ENCODE measurements around the gene ITGA11. TPM values are rescaled to one million over a fixed set of nuclear protein-coding genes. Genes with fewer than 3 reads are reported as not detected.

Gene ITGA11
- total RNA-seq, 4 donors from 2014 or later, result 2.5 to 8.4 (median 5.6) TPM

DNA sequence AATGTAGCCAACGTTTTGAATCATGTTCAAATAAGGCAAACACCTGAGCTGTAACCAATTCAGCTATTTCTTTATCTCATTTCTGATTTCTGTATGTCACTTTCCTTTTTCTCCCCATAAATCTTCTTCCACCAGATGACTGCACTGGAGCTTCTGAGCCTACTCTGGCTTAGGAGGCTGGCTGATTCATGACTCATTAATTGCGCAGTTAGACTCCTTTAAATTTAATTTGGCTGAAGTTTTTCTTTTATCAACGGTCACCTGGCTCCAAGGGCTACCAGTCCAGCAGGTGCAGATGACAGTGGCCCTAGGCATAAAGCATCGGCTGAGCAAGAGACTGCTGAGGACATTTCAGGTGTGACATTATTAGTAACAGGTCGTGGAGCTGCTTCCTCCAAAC, 39.6 kb upstream of the ITGA11 start:
- TF ChIP-seq, protein P1, sequence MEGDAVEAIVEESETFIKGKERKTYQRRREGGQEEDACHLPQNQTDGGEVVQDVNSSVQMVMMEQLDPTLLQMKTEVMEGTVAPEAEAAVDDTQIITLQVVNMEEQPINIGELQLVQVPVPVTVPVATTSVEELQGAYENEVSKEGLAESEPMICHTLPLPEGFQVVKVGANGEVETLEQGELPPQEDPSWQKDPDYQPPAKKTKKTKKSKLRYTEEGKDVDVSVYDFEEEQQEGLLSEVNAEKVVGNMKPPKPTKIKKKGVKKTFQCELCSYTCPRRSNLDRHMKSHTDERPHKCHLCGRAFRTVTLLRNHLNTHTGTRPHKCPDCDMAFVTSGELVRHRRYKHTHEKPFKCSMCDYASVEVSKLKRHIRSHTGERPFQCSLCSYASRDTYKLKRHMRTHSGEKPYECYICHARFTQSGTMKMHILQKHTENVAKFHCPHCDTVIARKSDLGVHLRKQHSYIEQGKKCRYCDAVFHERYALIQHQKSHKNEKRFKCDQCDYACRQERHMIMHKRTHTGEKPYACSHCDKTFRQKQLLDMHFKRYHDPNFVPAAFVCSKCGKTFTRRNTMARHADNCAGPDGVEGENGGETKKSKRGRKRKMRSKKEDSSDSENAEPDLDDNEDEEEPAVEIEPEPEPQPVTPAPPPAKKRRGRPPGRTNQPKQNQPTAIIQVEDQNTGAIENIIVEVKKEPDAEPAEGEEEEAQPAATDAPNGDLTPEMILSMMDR (IDR thresholded peaks at IDR 0.05; ENCODE audit: low read depth), result no peak

DNA sequence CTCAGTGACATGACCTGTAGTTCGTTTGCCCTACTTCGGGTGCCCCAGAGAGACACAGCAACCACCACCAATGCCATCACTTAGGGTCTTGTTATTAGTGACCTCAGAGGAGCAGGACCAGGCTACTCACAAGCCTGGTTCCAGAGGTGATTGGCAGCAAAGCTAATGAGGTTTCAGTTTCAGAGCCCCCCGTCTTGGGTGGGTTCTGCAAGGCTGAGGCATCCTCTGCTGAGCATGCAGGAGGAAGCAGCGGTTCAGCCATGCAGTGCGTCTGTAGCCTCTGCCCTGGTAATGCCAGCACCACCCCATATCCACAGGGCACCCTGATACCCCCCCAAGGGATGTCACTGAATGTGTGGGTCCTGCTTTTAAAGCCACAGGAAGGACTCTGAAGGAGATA, 39.0 kb upstream of the ITGA11 start:
- TF ChIP-seq, protein P1 (IDR thresholded peaks at IDR 0.05; ENCODE audit: low read depth), result no peak

DNA sequence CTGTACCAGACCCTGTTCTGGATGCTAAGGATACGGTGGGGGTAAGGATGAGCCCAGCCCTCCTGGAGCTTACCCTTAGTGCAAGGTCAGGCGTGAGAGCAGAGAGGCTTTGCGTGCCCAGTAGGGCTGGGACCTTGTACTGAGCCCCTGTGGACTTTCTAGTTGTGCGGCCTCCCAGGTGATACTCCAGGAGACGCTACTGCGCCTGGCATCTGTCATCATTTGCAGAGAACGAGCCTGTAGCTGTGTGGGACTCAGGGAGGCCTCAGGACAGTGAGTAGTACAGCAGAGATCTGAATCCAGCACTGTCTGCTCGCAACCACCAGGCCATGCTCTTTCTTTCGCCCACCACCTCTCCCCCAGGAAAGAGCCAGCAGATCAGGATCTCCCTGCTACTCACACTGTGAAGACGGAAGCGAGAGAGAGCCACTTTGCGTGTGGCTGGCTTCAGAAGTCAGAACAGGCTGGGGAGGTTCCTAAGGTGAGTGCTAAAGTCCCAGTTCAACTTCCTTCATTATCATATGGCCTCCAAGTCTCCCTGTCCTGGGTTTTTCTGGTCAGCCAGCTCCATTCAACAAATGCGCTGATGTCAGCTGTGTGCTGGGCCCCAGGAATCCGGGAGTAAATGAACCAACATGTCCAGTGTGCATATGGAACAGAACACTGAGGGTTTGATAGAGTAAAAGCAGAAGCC, 38.2 kb upstream of the ITGA11 start:
- TF ChIP-seq, protein P1 (IDR thresholded peaks at IDR 0.05; ENCODE audit: low read depth), result no peak

DNA sequence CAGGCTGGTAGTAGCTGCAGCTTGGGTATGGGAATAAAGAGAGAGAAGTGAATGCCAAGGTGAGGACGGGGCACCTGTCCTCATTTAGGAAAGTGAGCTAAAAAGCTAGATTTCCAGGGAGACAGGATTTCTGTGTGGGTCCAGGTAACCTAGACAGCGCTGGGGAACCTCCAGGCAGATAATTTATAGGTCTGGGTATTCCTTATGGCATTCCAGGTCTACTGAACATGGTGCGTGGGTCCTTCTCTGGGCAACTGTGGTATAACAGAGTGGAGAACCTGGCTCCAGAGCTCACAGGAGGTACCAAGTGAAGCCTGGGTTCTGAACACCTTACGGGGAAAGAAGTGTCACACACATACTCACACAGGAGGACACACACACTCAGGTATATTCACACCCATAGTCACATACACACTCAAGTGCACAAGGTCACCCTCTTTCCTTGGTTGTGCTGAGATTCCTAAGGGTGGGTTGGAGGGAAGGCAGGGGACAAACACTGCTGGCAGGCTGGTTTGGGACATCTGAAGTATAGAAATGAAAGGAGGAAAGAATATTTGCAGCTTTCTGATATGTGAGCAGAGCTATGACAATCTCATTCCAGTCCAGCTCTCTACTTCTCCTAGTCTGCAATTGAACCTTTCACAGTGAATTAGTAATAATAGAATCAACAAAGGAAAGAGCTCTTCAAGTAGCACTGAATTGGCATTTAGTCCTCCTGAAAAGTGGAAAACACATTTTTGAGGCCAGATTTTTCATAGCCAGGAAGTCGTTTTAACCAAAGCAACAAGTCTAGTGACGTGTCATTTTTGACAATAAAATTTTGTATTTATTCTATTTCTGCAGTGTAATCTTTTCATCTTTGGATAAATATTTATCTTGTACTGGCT, 37.4 kb upstream of the ITGA11 start:
- TF ChIP-seq, protein P1 (IDR thresholded peaks at IDR 0.05; ENCODE audit: low read depth), result no peak

DNA sequence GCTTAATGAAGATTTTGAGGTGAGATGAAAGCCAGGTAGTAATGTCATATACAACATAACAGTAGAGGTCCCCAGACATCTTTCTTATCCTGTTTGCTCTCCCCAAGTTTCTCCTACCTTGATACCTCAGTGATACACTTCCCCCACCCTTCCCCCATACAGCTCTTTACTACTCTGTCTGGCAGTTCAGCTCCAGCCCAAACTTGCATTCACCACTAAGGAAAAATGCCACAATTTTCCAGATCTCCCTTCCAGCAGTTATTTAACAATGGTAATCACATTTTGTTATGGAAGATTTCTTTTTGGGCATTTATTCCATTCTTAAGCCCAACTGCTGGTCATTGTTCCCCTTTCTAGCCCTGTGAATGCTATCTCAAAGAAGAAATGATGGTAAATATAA, 34.9 kb upstream of the ITGA11 start:
- TF ChIP-seq, protein P1 (IDR thresholded peaks at IDR 0.05; ENCODE audit: low read depth), result no peak

DNA sequence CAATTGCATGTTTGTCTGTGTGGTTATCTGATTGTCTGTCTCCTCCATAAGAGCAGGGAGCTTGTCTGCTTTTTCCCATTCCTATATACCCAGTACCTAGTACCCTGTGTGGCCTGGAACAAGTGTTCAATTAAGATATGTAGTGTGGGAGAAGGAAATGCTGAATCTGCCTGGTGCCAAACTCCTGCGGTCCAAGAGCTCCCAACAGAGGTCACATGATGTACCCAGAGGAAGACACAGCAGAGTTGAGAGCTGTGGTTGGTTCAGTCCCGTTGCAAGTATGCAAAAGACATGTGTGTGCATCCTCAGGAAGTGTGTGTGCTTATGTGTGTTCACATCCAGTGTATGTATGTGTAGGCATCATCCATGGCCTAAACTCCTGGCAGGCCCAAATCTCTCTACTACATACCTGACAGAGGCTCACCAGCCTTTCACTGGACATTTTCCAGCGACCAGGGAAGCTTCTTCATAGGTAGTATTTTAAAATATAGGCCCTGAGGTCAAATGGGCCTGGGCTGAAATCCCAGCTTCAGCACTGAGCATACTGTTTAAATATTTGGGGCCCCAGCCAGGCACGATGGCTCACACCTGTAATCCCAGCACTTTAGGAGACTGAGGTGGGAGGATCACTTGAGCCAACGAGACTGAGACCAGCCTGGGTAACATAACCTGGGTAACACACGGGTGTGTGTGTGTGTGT, 34.0 kb upstream of the ITGA11 start:
- TF ChIP-seq, protein P1 (IDR thresholded peaks at IDR 0.05; ENCODE audit: low read depth), result no peak
